ENCODE data around the gene NINJ2. TPM values are rescaled to one million over a fixed set of nuclear protein-coding genes. Genes with fewer than 3 reads are reported as not detected.

The NINJ2 gene
- total and polyA plus RNA-seq, 10 of the 15 experiments (the other 5 are each of a cell fraction or from before 2014, with no cell fraction given): 8.9 to 51.6 (median 21.3) TPM

- TF ChIP-seq ZBTB4 (CRISPR knock-in tag; IDR thresholded peaks at IDR 0.05) (no peak), TAF1 (IDR thresholded peaks at IDR 0.05; ENCODE audit: borderline replicate concordance, low read depth, low read length) (no peak), TCF12 (IDR thresholded peaks at IDR 0.05; ENCODE audit: low read depth, low read length) (no peak), TARDBP (IDR thresholded peaks at IDR 0.05; ENCODE audit: borderline replicate concordance) (no peak), SREBF1 (IDR thresholded peaks at IDR 0.05; ENCODE audit: low read length) (no peak), ATF7 (IDR thresholded peaks at IDR 0.05; ENCODE audit: low read depth) (no peak), KLF5 (IDR thresholded peaks at IDR 0.05; ENCODE audit: partially characterized antibody) (no peak), RBBP5 (conservative IDR thresholded peaks at IDR 0.05) (no peak), WRNIP1 (IDR thresholded peaks at IDR 0.05; ENCODE audit: borderline replicate concordance, low read depth, low read length) (no peak)
Observed at GRCh38 chr12:712172-712863, 49.1 kb upstream of the NINJ2 start (continued).

- peaks cover 20% of the 10 kb centered on the region for H3K4me1 ChIP-seq (ENCODE audit: control insufficient read depth, insufficient read depth, low read length)
- 88% methylated on average over 7 of the region's 7 CpGs for WGBS (ENCODE audit: insufficient coverage, insufficient replicate concordance, low lambda C conversion rate, missing lambda C conversion rate)
- BruUV-seq (replicated peaks): no TSS peak
- H3K27ac ChIP-seq (ENCODE audit: control insufficient read depth, insufficient read depth): no peak overlapping the region
- in situ Hi-C loops (cut with MboI): no loop called here
- ATAC-seq (no peak), DNase-seq (ENCODE audit: low read depth, low spot score) (no peak), FAIRE-seq (no peak)
- H2AFZ ChIP-seq (ENCODE audit: control insufficient read depth, low read depth, low read length): no peak overlapping the region
- no peak overlapping the region for H3K9ac ChIP-seq (ENCODE audit: control insufficient read depth, insufficient read depth, low read length)
- no peaks in the 10 kb centered on the region for H3K79me2 ChIP-seq (ENCODE audit: control insufficient read depth, insufficient read depth, low read length)
- intact Hi-C loops (cut with micrococcal nuclease; ENCODE audit: unreplicated experiment): no loop called here
- H3K4me2 ChIP-seq (ENCODE audit: control insufficient read depth, insufficient read depth): no peak overlapping the region
- H3K36me3 ChIP-seq (ENCODE audit: control insufficient read depth in 2 of 2, insufficient read depth in 2 of 2, low read length in 1 of 2): no peaks in the 10 kb centered on the region
- SMC1A ChIA-PET (ENCODE audit: uncharacterized antibody, unreplicated experiment): interaction anchor here (0.6 to 1.2 kb wide), 5 partner anchors 11 to 232 kb away, joined by 3 to 4 read pairs (median 3); no protein-coding TSS in a partner anchor
- no peaks in the 10 kb centered on the region for H4K20me1 ChIP-seq (ENCODE audit: control insufficient read depth, insufficient read depth)
- POLR2A ChIA-PET: interaction anchor here (0.6 to 0.9 kb wide), 4 partner anchors 16 to 280 kb away, joined by 3 to 5 read pairs (median 4); no protein-coding TSS in a partner anchor
- RAD21 ChIA-PET (ENCODE audit: unreplicated experiment): interaction anchor here (1.0 kb wide), 1 partner anchor 24 kb away, joined by 3 read pairs; no protein-coding TSS in a partner anchor
- CTCF ChIA-PET: interaction anchor here (1.1 to 1.3 kb wide), 2 partner anchors 41 to 95 kb away, joined by 3 read pairs; no protein-coding TSS in a partner anchor
- H3K4me3 ChIP-seq: no peak overlapping the region
- no peaks in the 10 kb centered on the region for H3K9me3 ChIP-seq (replicated peaks; ENCODE audit: control insufficient read depth, insufficient read depth, low read length)
- H3K27me3 ChIP-seq (replicated peaks in 1 of 2; ENCODE audit: control insufficient read depth in 2 of 2, insufficient read depth in 2 of 2, low read length in 1 of 2): no peaks in the 10 kb centered on the region
- TF ChIP-seq ZBED1 (IDR thresholded peaks at IDR 0.05; ENCODE audit: borderline replicate concordance) (no peak), BRCA1 (IDR thresholded peaks at IDR 0.05; ENCODE audit: low read depth, low read length) (no peak), IRF5 (IDR thresholded peaks at IDR 0.05; ENCODE audit: borderline replicate concordance) (no peak), SMAD1 (IDR thresholded peaks at IDR 0.05; ENCODE audit: low read depth, partially characterized antibody) (no peak), MYB (IDR thresholded peaks at IDR 0.05; ENCODE audit: borderline replicate concordance, low read depth, low read length) (no peak), PAX8 (IDR thresholded peaks at IDR 0.05) (no peak), SUZ12 (IDR thresholded peaks at IDR 0.05; ENCODE audit: unreplicated experiment) (no peak), MLLT1 (IDR thresholded peaks at IDR 0.05) (no peak)
Observed at GRCh38 chr12:709455-710020, 46.3 kb upstream of the NINJ2 start.

Measured in GM12878 (cell line).